Measurements from ENCODE around the gene VKORC1.
A peak's percentile ranks its signal among the peaks of the same experiment; 100 is the strongest.
"Not testable (repeated sequence)": the region's sequence is repeated elsewhere in the genome, so short reads cannot be mapped to it uniquely, and the experiment has no call there.

The VKORC1 gene

GRCh38 chr16:31138621-31139578 is 44.3 kb upstream of the VKORC1 start:
- no peak for TF ChIP-seq CTCF (conservative IDR thresholded peaks at IDR 0.05)
- TF ChIP-seq ZFX (IDR thresholded peaks at IDR 0.05) = no peak
- H3K27ac ChIP-seq = no peak overlapping the region

- not testable (repeated sequence) for H3K27ac ChIP-seq
Measured at GRCh38 chr16:31136822-31137499, 42.4 kb upstream of the VKORC1 start.

GRCh38 chr16:31136287-31136662 is 41.7 kb upstream of the VKORC1 start:
- TF ChIP-seq ZFX (IDR thresholded peaks at IDR 0.05) (no peak), CTCF (conservative IDR thresholded peaks at IDR 0.05) (no peak)

GRCh38 chr16:31135535-31136286 is 41.1 kb upstream of the VKORC1 start, which contains the start of gene PRSS8:
Gene PRSS8 (minus strand): TSS chr16:31135727. CDS start chr16:31135498, 229 bp downstream.
- peak within 1 kb of the TSS; percentile 76 for H3K27ac ChIP-seq
- TF ChIP-seq CTCF (conservative IDR thresholded peaks at IDR 0.05) = no peak
- TF ChIP-seq ZFX (IDR thresholded peaks at IDR 0.05) = no peak

More at GRCh38 chr16:31136287-31136662, 41.7 kb upstream of the VKORC1 start:
- peak overlapping the region; percentile 76; the same call in 1 of the 2 replicates for H3K27ac ChIP-seq

- peak overlapping the region; percentile 76 for H3K27ac ChIP-seq
- no peak for TF ChIP-seq CTCF (conservative IDR thresholded peaks at IDR 0.05)
- no peak for TF ChIP-seq ZFX (IDR thresholded peaks at IDR 0.05)
Measured at GRCh38 chr16:31134625-31135534, 40.3 kb upstream of the VKORC1 start.

GRCh38 chr16:31134091-31134571 is 39.5 kb upstream of the VKORC1 start:
- no peak for TF ChIP-seq CTCF (conservative IDR thresholded peaks at IDR 0.05)
- TF ChIP-seq ZFX (IDR thresholded peaks at IDR 0.05) = no peak
- H3K27ac ChIP-seq = peak overlapping the region; percentile 76; the same call in 1 of the 2 replicates

All from C4-2B (cell line).